ENCODE results near the gene AP1S1.

The AP1S1 gene

GRCh38 chr7:101160910-101161309, 6.6 kb downstream of the AP1S1 start:
- no peak for DNase-seq (ENCODE audit: low read depth)
- no peak for TF ChIP-seq CTCF (conservative IDR thresholded peaks at IDR 0.05; ENCODE audit: low read depth, low read length)
- H3K4me3 ChIP-seq (ENCODE audit: low read length) = no peak overlapping the region

GRCh38 chr7:101161692-101162471, 7.6 kb downstream of the AP1S1 start:
- no peak for DNase-seq (ENCODE audit: low read depth)
- no peak overlapping the region for H3K4me3 ChIP-seq (ENCODE audit: low read length)
- TF ChIP-seq CTCF (conservative IDR thresholded peaks at IDR 0.05; ENCODE audit: low read depth, low read length) = no peak

- H3K4me3 ChIP-seq (ENCODE audit: low read length) = no peak overlapping the region
- no peak for DNase-seq (ENCODE audit: low read depth)
- TF ChIP-seq CTCF (conservative IDR thresholded peaks at IDR 0.05; ENCODE audit: low read depth, low read length) = no peak
Measured at GRCh38 chr7:101162551-101163278, 8.4 kb downstream of the AP1S1 start.

GRCh38 chr7:101163279-101164070, 9.2 kb downstream of the AP1S1 start:
- no peak for TF ChIP-seq CTCF (conservative IDR thresholded peaks at IDR 0.05; ENCODE audit: low read depth, low read length)
- DNase-seq (ENCODE audit: low read depth) = no peak
- peak overlapping the region; percentile 29 for H3K4me3 ChIP-seq (ENCODE audit: low read length)

GRCh38 chr7:101164071-101164840, 10.0 kb downstream of the AP1S1 start:
- no peak for DNase-seq (ENCODE audit: low read depth)
- TF ChIP-seq CTCF (conservative IDR thresholded peaks at IDR 0.05; ENCODE audit: low read depth, low read length) = no peak
- peak overlapping the region; percentile 12 for H3K4me3 ChIP-seq (ENCODE audit: low read length)

- H3K4me3 ChIP-seq (ENCODE audit: low read length) = peak within 1 kb of the TSS; percentile 30
- DNase-seq (ENCODE audit: low read depth) = peak; percentile 55
- TF ChIP-seq CTCF (conservative IDR thresholded peaks at IDR 0.05; ENCODE audit: low read depth, low read length) = no peak
Measured at GRCh38 chr7:101165075-101165957, 11.0 kb downstream of the AP1S1 start, which contains the start of gene VGF. TSS of gene VGF (minus strand) at chr7:101165569. CDS start at chr7:101164843, 726 bp downstream.

Measured in retinal pigment epithelial cell (primary cell).